Measurements from ENCODE around the gene MRPL52. TPM values are rescaled to one million over a fixed set of nuclear protein-coding genes. Genes with fewer than 3 reads are reported as not detected.

MRPL52 gene
- total and polyA plus RNA-seq, 2 of the 13 experiments (the other 11 are each of a cell fraction or from before 2014, with no cell fraction given): 118 to 329 TPM

- TF ChIP-seq BORCS8-MEF2B (CRISPR knock-in tag; IDR thresholded peaks at IDR 0.05): no peak
- no peak for TF ChIP-seq ZNF282 (IDR thresholded peaks at IDR 0.05; ENCODE audit: partially characterized antibody)
- no peak for TF ChIP-seq RFX5 (IDR thresholded peaks at IDR 0.05; ENCODE audit: low read depth, low read length)
- 0 out of 2 replicates have a peak, but pooled peaks have one; percentile 10 for TF ChIP-seq DMTF1 (CRISPR knock-in tag; IDR thresholded peaks at IDR 0.05)
- TF ChIP-seq GATAD1 (CRISPR knock-in tag; IDR thresholded peaks at IDR 0.05): peak; percentile 66
- no peak for TF ChIP-seq PBX2 (CRISPR knock-in tag; IDR thresholded peaks at IDR 0.05)
- TF ChIP-seq SMYD3 (CRISPR knock-in tag; IDR thresholded peaks at IDR 0.05): peak; percentile 26; the same call in 1 of the 2 replicates
- TF ChIP-seq NONO (IDR thresholded peaks at IDR 0.05): no peak
- TF ChIP-seq NONO (CRISPR knock-in tag; conservative IDR thresholded peaks at IDR 0.05): no peak
- no peak for TF ChIP-seq ZNF660 (CRISPR knock-in tag; IDR thresholded peaks at IDR 0.05; ENCODE audit: borderline replicate concordance, low read depth)
- TF ChIP-seq TBL1XR1 (IDR thresholded peaks at IDR 0.05; ENCODE audit: borderline replicate concordance, low read length, partially characterized antibody): no peak
- no peak for TF ChIP-seq ADNP (CRISPR knock-in tag; IDR thresholded peaks at IDR 0.05)
- peak; percentile 87; the same call in 1 of the 2 replicates for TF ChIP-seq ZNF256 (CRISPR knock-in tag; conservative IDR thresholded peaks at IDR 0.05)
- no peak for TF ChIP-seq SOX6 (IDR thresholded peaks at IDR 0.05)
- TF ChIP-seq SOX6 (CRISPR knock-in tag; IDR thresholded peaks at IDR 0.05): peak; percentile 50
- TF ChIP-seq AGO1 (IDR thresholded peaks at IDR 0.05; ENCODE audit: low read depth, low read length, poor library complexity, severe bottlenecking): no peak
- no peak for TF ChIP-seq HOXD1 (CRISPR knock-in tag; IDR thresholded peaks at IDR 0.05)
- TF ChIP-seq CCAR2 (optimal IDR thresholded peaks at IDR 0.05; ENCODE audit: low read depth, low read length): peak; percentile 36
- no peak; the same call in 1 of the 2 replicates for TF ChIP-seq ZNF784 (CRISPR knock-in tag; IDR thresholded peaks at IDR 0.05; ENCODE audit: borderline replicate concordance)
- peak; percentile 57 for TF ChIP-seq ZNF777 (CRISPR knock-in tag; IDR thresholded peaks at IDR 0.05)
- no peak; the same call in 1 of the 2 replicates for TF ChIP-seq CCDC6 (CRISPR knock-in tag; IDR thresholded peaks at IDR 0.05)
- TF ChIP-seq CREBL2 (CRISPR knock-in tag; IDR thresholded peaks at IDR 0.05; ENCODE audit: borderline replicate concordance): peak; percentile 89; the same call in 1 of the 2 replicates
- no peak for TF ChIP-seq ATF7 (IDR thresholded peaks at IDR 0.05)
- peak; percentile 82; the same call in 1 of the 2 replicates for TF ChIP-seq ATF7 (CRISPR knock-in tag; IDR thresholded peaks at IDR 0.05)
- peak; percentile 24; the same call in 1 of the 2 replicates for TF ChIP-seq ZNF205 (CRISPR knock-in tag; IDR thresholded peaks at IDR 0.05)
Measured at GRCh38 chr14:22821193-22822015, 8.3 kb upstream of the MRPL52 start (continued).

All from HepG2 (cell line).